ENCODE measurements around the gene CHD5. TPM values are rescaled to one million over a fixed set of nuclear protein-coding genes. Genes with fewer than 3 reads are reported as not detected.

The CHD5 gene
- total RNA-seq, 2 donors from 2014 or later, result 1.1 to 3.2 TPM

DNA sequence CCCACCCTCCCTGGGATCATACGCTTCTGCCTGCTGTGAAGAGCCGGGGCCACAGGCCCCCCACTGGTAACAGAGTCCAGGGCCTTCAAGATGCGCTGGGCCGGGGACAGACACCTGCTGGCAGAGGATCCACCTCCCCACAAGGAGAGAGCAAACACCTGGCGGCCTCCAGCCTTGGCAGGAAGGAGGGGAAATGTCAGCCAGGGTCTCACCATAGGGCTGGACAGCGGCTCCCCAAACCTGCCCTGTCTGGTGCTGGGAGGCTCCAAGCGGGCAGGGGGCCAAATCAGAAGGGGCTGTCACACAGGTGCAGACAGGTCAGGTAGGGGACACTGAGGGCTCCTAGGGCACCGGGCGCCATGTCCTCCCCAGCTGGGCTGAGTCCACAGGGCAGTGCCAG lies 75.5 kb downstream of the CHD5 start:
- Histone ChIP-seq H3K36me3 (no peaks in the 10 kb centered on the region), H3K4me1 (ENCODE audit: control insufficient read depth in 1 of 2, low read depth in 2 of 2) (no peaks in the 10 kb centered on the region), H3K27me3 (replicated peaks; ENCODE audit: insufficient read depth) (no peaks in the 10 kb centered on the region), H3K9me3 (no peaks in the 10 kb centered on the region), H3K4me3 (no peak overlapping the region), H3K27ac (no peak overlapping the region)
- TF ChIP-seq, protein P1, sequence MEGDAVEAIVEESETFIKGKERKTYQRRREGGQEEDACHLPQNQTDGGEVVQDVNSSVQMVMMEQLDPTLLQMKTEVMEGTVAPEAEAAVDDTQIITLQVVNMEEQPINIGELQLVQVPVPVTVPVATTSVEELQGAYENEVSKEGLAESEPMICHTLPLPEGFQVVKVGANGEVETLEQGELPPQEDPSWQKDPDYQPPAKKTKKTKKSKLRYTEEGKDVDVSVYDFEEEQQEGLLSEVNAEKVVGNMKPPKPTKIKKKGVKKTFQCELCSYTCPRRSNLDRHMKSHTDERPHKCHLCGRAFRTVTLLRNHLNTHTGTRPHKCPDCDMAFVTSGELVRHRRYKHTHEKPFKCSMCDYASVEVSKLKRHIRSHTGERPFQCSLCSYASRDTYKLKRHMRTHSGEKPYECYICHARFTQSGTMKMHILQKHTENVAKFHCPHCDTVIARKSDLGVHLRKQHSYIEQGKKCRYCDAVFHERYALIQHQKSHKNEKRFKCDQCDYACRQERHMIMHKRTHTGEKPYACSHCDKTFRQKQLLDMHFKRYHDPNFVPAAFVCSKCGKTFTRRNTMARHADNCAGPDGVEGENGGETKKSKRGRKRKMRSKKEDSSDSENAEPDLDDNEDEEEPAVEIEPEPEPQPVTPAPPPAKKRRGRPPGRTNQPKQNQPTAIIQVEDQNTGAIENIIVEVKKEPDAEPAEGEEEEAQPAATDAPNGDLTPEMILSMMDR (IDR thresholded peaks at IDR 0.05), result no peak
- no peak for ATAC-seq (ENCODE audit: insufficient number of reproducible peaks, low FRiP score, low read depth)
- no peak for DNase-seq (ENCODE audit: low spot score)

DNA sequence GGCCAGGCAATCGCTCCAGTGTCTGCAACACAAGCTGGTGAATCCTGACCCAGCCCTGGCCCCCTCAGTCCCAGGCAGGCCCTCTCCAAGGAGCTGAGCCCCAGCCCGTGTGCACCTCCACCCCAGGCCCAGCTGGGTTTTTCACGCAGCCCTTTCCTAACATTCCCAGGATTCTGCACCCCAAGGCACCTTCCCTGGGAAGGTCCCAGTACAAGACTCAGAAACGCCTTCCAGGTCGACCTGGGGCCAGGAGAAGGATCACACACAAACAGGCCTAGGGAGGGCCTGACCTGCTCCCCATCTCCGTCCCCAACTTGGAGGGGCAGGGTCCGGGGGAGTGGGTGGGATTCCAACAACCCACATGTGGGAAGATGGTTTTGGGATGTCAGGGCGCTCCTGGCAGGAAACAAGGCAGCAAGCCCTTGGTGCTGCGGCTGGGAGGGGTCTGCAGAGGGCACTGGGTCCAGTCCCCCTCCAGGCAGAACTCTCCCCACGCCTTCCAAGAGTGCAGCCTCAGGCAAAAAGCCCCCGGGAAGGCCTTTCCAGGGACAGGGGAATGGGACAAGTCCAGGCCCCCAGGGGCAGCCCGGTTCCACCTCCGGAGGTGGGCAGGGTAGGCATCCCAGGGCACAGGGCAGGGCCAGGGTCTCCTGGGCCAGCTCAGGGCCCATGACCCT lies 76.1 kb downstream of the CHD5 start:
- no peak for ATAC-seq (ENCODE audit: insufficient number of reproducible peaks, low FRiP score, low read depth)
- TF ChIP-seq, protein P1 (IDR thresholded peaks at IDR 0.05), result no peak
- no peaks in the 10 kb centered on the region for H3K9me3 ChIP-seq
- H3K27me3 ChIP-seq (replicated peaks; ENCODE audit: insufficient read depth), result no peaks in the 10 kb centered on the region
- no peaks in the 10 kb centered on the region for H3K4me1 ChIP-seq (ENCODE audit: control insufficient read depth in 1 of 2, low read depth in 2 of 2)
- no peak overlapping the region for H3K4me3 ChIP-seq
- no peaks in the 10 kb centered on the region for H3K36me3 ChIP-seq
- DNase-seq (ENCODE audit: low spot score), result no peak
- H3K27ac ChIP-seq, result no peak overlapping the region

DNA sequence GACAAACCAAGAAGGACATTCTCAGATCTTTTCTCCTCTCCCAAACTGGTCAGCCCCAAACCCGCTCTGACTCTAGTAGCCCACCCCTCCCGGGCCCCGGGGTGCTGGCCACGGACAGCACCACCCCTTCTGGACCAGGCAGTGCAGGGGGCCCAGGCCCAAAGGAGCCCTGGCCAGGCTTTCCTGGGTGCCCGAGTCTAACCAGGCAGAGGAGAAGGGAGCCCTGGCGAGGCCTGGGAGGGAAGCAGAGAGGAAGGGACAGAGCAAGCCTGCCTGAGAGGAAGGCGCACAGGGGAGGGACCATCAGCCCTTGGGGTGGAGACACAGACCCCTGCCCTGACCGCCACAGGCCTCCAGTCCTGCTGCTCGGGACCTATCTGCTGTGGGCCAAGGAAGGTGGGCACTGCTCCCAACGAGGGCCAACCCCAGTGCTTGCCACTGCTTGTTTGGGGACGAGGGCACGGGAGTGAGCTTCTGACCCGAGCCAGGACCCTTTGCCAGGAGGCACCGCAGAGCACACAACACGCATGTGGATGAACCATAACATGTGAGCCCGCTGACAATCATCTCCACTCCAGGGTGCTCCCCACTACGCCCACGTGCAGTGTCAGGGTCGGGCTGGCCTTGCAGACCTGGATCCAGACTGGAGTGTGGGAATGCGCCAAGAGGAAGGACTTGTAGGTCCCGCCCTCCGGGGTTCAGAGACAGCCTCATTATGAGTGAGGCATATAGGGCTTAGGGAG lies 76.8 kb downstream of the CHD5 start:
- Histone ChIP-seq H3K4me1 (ENCODE audit: control insufficient read depth in 1 of 2, low read depth in 2 of 2) (no peaks in the 10 kb centered on the region), H3K27ac (no peak overlapping the region), H3K27me3 (replicated peaks; ENCODE audit: insufficient read depth) (no peaks in the 10 kb centered on the region), H3K4me3 (no peak overlapping the region), H3K9me3 (no peaks in the 10 kb centered on the region), H3K36me3 (no peaks in the 10 kb centered on the region)
- DNase-seq (ENCODE audit: low spot score), result no peak
- ATAC-seq (ENCODE audit: insufficient number of reproducible peaks, low FRiP score, low read depth), result no peak
- TF ChIP-seq, protein P1 (IDR thresholded peaks at IDR 0.05), result no peak

DNA sequence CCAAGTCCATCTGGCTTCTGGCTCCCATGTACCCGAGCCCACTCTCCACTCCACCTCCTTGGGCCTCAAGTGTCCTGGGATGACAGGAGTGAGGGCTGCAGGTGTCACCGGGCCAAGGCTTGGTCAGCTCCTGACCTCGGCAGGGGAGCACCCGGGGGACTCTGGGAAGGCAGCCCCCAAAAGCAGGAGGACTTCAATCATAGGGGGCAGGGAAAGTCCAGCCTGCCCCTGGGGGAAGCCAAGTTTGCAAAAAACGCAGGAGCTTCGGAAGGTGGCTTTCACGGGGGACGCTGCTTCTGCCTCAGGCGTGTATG lies 77.6 kb downstream of the CHD5 start:
- H3K4me3 ChIP-seq, result no peak overlapping the region
- no peak overlapping the region for H3K27ac ChIP-seq
- no peaks in the 10 kb centered on the region for H3K4me1 ChIP-seq (ENCODE audit: control insufficient read depth in 1 of 2, low read depth in 2 of 2)
- no peaks in the 10 kb centered on the region for H3K9me3 ChIP-seq
- DNase-seq (ENCODE audit: low spot score) (no peak), ATAC-seq (ENCODE audit: insufficient number of reproducible peaks, low FRiP score, low read depth) (no peak)
- no peaks in the 10 kb centered on the region for H3K36me3 ChIP-seq
- TF ChIP-seq, protein P1 (IDR thresholded peaks at IDR 0.05), result no peak
- H3K27me3 ChIP-seq (replicated peaks; ENCODE audit: insufficient read depth), result no peaks in the 10 kb centered on the region

DNA sequence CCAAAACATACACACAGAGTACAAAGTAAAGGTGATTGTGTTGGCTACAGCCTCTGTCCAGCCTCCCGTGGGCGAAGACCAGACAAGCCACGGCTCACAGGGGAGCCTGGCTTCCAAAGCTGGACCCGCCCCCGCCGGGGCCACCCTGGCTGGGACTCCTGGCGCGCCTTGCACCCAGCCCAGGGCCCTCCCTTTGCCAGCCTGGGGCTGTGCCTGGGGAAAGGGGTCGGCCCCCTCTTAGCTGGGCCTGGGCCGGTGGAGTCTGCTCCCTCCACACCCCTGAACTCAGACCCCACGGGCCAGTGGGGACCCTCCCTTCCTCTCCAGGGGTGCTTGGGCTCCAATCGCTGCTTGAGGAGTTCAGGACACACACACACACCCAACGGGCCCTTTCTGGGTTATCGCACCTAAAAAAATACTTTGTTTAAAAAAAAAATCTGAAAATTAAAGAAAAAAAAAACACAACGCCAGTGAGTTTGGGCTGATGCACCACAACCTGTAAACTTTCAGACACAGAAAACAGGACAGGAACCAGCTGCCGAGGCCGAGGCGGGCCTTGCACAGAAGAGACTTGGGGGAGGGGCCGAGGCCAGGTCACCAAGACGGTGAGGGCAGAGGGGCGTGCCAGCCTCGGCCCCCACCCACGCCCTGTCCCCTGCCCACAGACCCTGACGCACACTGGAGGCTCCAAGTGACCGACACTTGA lies 78.1 kb downstream of the CHD5 start:
- no peaks in the 10 kb centered on the region for H3K27me3 ChIP-seq (replicated peaks; ENCODE audit: insufficient read depth)
- TF ChIP-seq, protein P1 (IDR thresholded peaks at IDR 0.05), result no peak
- no peaks in the 10 kb centered on the region for H3K4me1 ChIP-seq (ENCODE audit: control insufficient read depth in 1 of 2, low read depth in 2 of 2)
- H3K36me3 ChIP-seq, result no peaks in the 10 kb centered on the region
- no peak overlapping the region for H3K4me3 ChIP-seq
- ATAC-seq (ENCODE audit: insufficient number of reproducible peaks, low FRiP score, low read depth) (no peak), DNase-seq (ENCODE audit: low spot score) (no peak)
- no peaks in the 10 kb centered on the region for H3K9me3 ChIP-seq
- H3K27ac ChIP-seq, result no peak overlapping the region

Measured in thoracic aorta (tissue), 2 donors.